ENCODE results near the gene KNTC1. TPM values are rescaled to one million over a fixed set of nuclear protein-coding genes. Genes with fewer than 3 reads are reported as not detected.

KNTC1 gene
- total and polyA plus RNA-seq, 10 donors = 13.4 to 46.1 (median 25.7) TPM

GRCh38 chr12:122602456-122602855, 75.4 kb downstream of the KNTC1 start:
- Histone ChIP-seq H3K4me3 (no peak overlapping the region), H3K4me1 (no peaks in the 10 kb centered on the region), H3K36me3 (peaks cover 0 to 71% (median 6%) of the 10 kb centered on the region in 6 donors), H3K27ac (no peak overlapping the region), H3K27me3 (replicated peaks in 1 of 7) (no peaks in the 10 kb centered on the region), H3K9me3 (no peaks in the 10 kb centered on the region)
- TF ChIP-seq POLR2A (IDR thresholded peaks at IDR 0.05) (no peak), POLR2AphosphoS5 (IDR thresholded peaks at IDR 0.05) (no peak)
- TF ChIP-seq, protein P1, sequence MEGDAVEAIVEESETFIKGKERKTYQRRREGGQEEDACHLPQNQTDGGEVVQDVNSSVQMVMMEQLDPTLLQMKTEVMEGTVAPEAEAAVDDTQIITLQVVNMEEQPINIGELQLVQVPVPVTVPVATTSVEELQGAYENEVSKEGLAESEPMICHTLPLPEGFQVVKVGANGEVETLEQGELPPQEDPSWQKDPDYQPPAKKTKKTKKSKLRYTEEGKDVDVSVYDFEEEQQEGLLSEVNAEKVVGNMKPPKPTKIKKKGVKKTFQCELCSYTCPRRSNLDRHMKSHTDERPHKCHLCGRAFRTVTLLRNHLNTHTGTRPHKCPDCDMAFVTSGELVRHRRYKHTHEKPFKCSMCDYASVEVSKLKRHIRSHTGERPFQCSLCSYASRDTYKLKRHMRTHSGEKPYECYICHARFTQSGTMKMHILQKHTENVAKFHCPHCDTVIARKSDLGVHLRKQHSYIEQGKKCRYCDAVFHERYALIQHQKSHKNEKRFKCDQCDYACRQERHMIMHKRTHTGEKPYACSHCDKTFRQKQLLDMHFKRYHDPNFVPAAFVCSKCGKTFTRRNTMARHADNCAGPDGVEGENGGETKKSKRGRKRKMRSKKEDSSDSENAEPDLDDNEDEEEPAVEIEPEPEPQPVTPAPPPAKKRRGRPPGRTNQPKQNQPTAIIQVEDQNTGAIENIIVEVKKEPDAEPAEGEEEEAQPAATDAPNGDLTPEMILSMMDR (IDR thresholded peaks at IDR 0.05 in 8 of 11, conservative IDR thresholded peaks at IDR 0.05 in 3 of 11) = no peak
- intact Hi-C loops (cut with DNase I; ENCODE audit: low total_unique reads) = no loop called here
- WGBS, 5 donors = 93 to 98% (median 94%) methylated on average over 2 of the region's 2 CpGs
- no peak for DNase-seq

GRCh38 chr12:122604993-122605392, 77.9 kb downstream of the KNTC1 start:
- H3K9me3 ChIP-seq = no peaks in the 10 kb centered on the region
- TF ChIP-seq, protein P1 (IDR thresholded peaks at IDR 0.05 in 8 of 11, conservative IDR thresholded peaks at IDR 0.05 in 3 of 11) = no peak
- no peak for TF ChIP-seq POLR2A (IDR thresholded peaks at IDR 0.05)
- no peak for TF ChIP-seq POLR2AphosphoS5 (IDR thresholded peaks at IDR 0.05)
- DNase-seq = no peak
- intact Hi-C loops (cut with DNase I; ENCODE audit: low total_unique reads) = no loop called here
- peaks cover 0 to 78% (median 10%) of the 10 kb centered on the region in 6 donors for H3K36me3 ChIP-seq
- no peaks in the 10 kb centered on the region for H3K4me1 ChIP-seq
- H3K4me3 ChIP-seq = no peak overlapping the region
- 95 to 98% (median 97%) methylated on average over 4 of the region's 4 CpGs for WGBS, 5 donors
- no peak overlapping the region for H3K27ac ChIP-seq
- no peaks in the 10 kb centered on the region for H3K27me3 ChIP-seq (replicated peaks in 1 of 7)

GRCh38 chr12:122609732-122610131, 82.7 kb downstream of the KNTC1 start:
- Histone ChIP-seq H3K36me3 (peaks cover 0 to 96% (median 28%) of the 10 kb centered on the region in 6 donors), H3K27ac (no peak overlapping the region), H3K4me3 (no peak overlapping the region), H3K4me1 (no peaks in the 10 kb centered on the region), H3K9me3 (no peaks in the 10 kb centered on the region), H3K27me3 (replicated peaks in 1 of 7) (no peaks in the 10 kb centered on the region)
- intact Hi-C loops (cut with DNase I; ENCODE audit: low total_unique reads) = no loop called here
- DNase-seq = no peak
- TF ChIP-seq, protein P1 (IDR thresholded peaks at IDR 0.05 in 8 of 11, conservative IDR thresholded peaks at IDR 0.05 in 3 of 11) = no peak
- 80 to 87% (median 82%) methylated on average over 3 of the region's 3 CpGs for whole genome bisulfite sequencing, 5 donors

DNA sequence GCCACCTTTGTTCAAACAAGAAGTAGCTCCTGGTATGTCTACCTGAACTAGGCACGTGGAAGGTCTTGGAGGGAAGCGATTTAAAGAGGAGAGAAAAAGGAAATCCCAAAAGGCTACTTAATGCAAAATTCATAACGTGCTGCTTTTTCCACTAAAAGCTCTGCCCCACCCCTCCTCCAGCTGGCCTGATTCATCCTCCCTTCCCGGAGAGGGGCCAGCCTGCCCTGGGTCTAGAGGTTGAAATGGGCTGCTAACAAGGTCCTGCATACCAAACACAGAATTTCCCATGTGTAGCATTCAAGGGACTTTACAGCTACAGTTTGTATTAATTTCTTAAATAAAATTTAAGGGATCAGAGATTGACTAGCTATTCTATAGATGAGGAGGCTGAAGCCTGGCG, 83.2 kb downstream of the KNTC1 start:
- TF ChIP-seq POLR2AphosphoS5 (IDR thresholded peaks at IDR 0.05) (no peak), POLR2A (IDR thresholded peaks at IDR 0.05) (no peak)
- TF ChIP-seq, protein P1 (IDR thresholded peaks at IDR 0.05 in 8 of 11, conservative IDR thresholded peaks at IDR 0.05 in 3 of 11) = no peak
- Histone ChIP-seq H3K4me1 (no peaks in the 10 kb centered on the region), H3K4me3 (no peak overlapping the region), H3K27ac (no peak overlapping the region), H3K36me3 (peaks cover 0 to 96% (median 29%) of the 10 kb centered on the region in 6 donors), H3K9me3 (no peaks in the 10 kb centered on the region), H3K27me3 (replicated peaks in 1 of 7) (no peaks in the 10 kb centered on the region)
- WGBS, 5 donors = 90 to 94% (median 92%) methylated on average over 5 of the region's 5 CpGs
- DNase-seq = no peak
- intact Hi-C loops (cut with DNase I; ENCODE audit: low total_unique reads) = no loop called here
